Measurements from ENCODE around the gene KLF2.

KLF2 gene

GRCh38 chr19:16308081-16308480 lies 16.5 kb upstream of the KLF2 start:
- no peak for DNase-seq (ENCODE audit: low spot score)

GRCh38 chr19:16309643-16310042 lies 15.0 kb upstream of the KLF2 start:
- no peak for DNase-seq (ENCODE audit: low spot score)

GRCh38 chr19:16315825-16316505 lies 8.7 kb upstream of the KLF2 start:
- no peak for DNase-seq (ENCODE audit: low spot score)

- no peak for DNase-seq (ENCODE audit: low spot score)
These were observed 8.1 kb upstream of the KLF2 start for GRCh38 chr19:16316506-16316882.

GRCh38 chr19:16319481-16319880 lies 5.1 kb upstream of the KLF2 start:
- DNase-seq (ENCODE audit: low spot score): no peak

- no peak for DNase-seq (ENCODE audit: low spot score)
These were observed 3.6 kb upstream of the KLF2 start for GRCh38 chr19:16320987-16321386.

- DNase-seq (ENCODE audit: low spot score): no peak
These were observed 518 bp downstream of the KLF2 start for GRCh38 chr19:16325161-16325527.

- DNase-seq (ENCODE audit: low spot score): no peak
These were observed 1.2 kb downstream of the KLF2 start for GRCh38 chr19:16325641-16326400.

GRCh38 chr19:16326401-16327168 lies 2.0 kb downstream of the KLF2 start:
- no peak for DNase-seq (ENCODE audit: low spot score)

- DNase-seq (ENCODE audit: low spot score): no peak
These were observed 2.5 kb downstream of the KLF2 start for GRCh38 chr19:16327169-16327475.

GRCh38 chr19:16327501-16327900 lies 2.9 kb downstream of the KLF2 start:
- DNase-seq (ENCODE audit: low spot score): peak; percentile 68

GRCh38 chr19:16327911-16328823 lies 3.5 kb downstream of the KLF2 start:
- DNase-seq (ENCODE audit: low spot score): peak; percentile 69

- peak; percentile 41 for DNase-seq (ENCODE audit: low spot score)
These were observed 4.3 kb downstream of the KLF2 start for GRCh38 chr19:16328824-16329482.

- DNase-seq (ENCODE audit: low spot score): peak; percentile 37
These were observed 5.8 kb downstream of the KLF2 start for GRCh38 chr19:16330368-16330801.

GRCh38 chr19:16330806-16331690 lies 6.4 kb downstream of the KLF2 start:
- no peak for DNase-seq (ENCODE audit: low spot score)

- DNase-seq (ENCODE audit: low spot score): no peak
These were observed 8.5 kb downstream of the KLF2 start for GRCh38 chr19:16333001-16333586.

GRCh38 chr19:16334411-16334810 lies 9.8 kb downstream of the KLF2 start:
- no peak for DNase-seq (ENCODE audit: low spot score)

GRCh38 chr19:16335226-16335625 lies 10.6 kb downstream of the KLF2 start:
- no peak for DNase-seq (ENCODE audit: low spot score)

GRCh38 chr19:16336571-16336970 lies 11.9 kb downstream of the KLF2 start:
- DNase-seq (ENCODE audit: low spot score): no peak

- DNase-seq (ENCODE audit: low spot score): no peak
These were observed 13.3 kb downstream of the KLF2 start for GRCh38 chr19:16337809-16338469.
